Eye (tissue), 1 donor: ENCODE measurements around the gene SERPINA1.

Experiments
- DNase-seq: peaks from one replicate; pipeline ENCODE4 v3.0.0-alpha.2; 2015

The SERPINA1 gene

DNA sequence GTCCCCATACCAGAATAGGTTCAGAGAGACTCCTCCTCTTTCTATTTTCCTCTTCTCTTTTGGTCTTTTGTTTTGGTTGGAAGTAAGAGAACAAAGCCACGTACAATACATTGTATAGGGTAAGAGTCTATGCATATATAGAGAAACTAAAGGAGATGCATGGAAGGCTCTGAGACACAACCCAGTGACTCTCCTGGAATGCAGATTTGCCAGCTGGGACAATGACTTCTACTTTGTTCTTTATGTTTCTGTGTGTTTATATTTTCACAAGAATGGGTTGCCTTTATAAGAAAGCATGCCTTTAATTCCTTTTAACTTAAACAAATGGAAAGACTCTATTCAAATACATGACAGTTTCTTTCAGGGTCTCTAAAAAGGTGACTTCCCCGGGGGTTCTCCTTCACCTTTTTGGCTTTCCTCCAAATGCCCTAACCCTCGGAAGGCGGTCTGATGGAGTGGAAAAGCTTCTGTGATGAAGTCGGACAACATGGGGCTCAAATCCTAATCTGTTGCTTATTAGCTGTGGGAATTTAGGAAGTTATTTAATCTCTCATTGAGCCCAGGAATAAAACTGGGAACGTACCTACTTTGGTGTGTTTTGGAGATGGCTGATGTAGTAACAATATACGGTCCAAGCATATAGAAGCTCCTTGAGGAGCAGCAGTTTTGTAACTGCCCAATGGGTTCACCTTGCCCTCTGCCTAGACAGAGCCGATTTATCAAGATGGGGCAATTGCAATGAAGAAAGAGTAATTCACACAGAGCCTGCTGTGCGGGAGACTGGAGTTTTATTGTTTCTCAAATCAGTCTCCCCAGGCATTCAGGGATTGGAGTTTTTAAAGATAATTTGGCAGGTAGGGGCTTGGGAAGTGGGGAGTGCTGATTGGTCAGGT, 9.1 kb upstream of the SERPINA1 start:
- no peak for DNase-seq

DNA sequence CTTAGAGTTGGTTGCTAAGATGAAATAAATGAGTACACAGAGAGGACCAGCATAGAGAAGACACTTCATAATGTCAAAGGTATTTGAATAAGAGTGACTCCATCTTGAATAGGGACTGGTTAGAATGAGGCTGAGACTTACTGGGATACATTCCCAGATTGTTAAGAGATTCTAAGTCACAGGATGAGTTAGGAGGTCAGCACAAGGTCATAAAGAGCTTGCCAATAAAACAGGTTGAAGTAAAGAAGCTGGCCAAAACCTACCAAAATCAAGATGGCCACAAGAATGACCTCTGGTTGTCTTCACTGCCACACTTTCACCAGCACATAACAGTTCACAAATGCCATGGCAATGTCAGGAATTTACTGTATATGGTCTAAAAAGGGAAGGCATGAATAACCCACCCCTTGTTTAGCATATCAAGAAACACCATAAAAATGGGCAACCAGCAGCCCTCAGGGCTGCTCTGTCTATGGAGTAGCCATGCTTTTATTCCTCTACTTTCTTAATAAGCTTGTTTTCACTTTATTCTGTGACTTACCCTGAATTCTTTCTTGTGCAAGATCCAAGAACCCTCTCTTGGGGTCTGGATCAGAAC, 8.3 kb upstream of the SERPINA1 start:
- DNase-seq: no peak

- no peak for DNase-seq
These were observed 7.6 kb upstream of the SERPINA1 start for GRCh38 chr14:94395888-94396574.

GRCh38 chr14:94395282-94395887, 7.0 kb upstream of the SERPINA1 start:
- no peak for DNase-seq

DNA sequence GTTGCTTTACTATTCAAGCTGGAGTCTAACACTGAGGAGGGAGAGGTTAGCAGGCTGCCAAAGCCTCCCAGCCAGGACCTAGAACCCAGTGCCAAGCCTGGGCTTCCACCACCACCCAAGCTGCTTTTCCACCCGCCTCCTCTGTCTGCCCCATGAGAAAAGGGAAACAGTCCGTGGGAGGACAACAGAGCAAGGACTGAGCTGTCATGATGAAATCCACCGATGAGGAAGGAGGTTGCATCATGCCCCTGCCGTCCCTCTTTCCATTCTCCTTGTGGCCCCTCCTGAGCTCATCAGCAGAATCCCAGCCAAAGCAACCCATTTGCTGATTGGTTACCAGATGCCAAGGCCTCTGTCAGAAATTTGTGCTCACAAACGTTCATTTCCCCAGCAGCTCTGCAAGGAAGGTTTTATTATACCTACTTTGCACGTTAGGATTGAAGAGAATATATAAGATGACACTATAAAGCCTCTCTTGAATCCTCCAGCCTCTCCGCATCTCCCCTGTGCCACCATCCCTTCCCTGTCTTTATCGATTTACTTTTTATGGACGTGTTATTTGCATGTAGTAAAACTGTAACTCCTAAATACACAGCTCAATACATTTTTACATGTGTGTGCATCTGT, 6.3 kb upstream of the SERPINA1 start:
- DNase-seq: no peak

DNA sequence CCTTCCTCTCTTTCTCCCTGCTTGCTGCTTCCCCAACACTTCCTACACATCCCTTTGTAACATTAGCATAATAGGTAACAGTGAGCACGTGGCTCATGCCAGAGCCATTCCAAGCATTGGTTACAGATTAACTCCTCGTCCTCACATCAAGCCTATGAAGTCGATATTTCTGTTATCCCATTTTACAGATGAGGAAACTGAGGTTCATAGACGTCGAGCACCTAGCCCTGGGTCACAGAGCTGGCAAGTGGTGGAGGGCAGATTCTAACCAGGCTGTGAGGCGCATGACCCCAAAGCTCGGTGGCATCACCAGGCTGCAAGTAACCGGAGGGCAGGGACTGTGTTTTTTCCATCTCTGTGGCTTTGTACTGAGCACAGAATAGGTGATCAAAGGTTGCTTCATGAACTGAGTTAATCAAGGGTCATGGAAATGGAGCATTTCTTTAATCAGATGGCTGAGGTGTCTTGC, 5.7 kb upstream of the SERPINA1 start:
- no peak for DNase-seq

DNA sequence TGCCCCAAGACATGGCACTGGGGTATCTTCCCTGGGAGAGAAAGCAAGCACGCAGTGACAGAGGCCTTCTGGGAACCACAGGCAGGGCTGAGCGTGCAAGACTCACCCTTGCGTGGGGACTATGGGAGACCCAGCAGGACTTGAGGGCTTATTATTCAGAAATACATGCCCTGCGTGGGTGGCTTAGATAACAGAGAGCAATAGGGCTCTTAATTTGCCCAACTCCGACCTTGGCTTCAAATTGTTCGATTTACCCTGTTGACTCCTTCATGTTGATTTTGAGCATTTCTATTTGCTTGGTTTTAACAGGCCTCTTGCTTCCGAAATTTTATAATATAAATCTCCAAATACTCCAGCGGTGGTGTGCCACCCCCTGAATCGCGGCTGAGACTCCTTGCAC, 5.1 kb upstream of the SERPINA1 start:
- DNase-seq: no peak

GRCh38 chr14:94392510-94392935, 4.1 kb upstream of the SERPINA1 start:
- DNase-seq: no peak

GRCh38 chr14:94391281-94391975, 3.0 kb upstream of the SERPINA1 start:
- DNase-seq: no peak

DNA sequence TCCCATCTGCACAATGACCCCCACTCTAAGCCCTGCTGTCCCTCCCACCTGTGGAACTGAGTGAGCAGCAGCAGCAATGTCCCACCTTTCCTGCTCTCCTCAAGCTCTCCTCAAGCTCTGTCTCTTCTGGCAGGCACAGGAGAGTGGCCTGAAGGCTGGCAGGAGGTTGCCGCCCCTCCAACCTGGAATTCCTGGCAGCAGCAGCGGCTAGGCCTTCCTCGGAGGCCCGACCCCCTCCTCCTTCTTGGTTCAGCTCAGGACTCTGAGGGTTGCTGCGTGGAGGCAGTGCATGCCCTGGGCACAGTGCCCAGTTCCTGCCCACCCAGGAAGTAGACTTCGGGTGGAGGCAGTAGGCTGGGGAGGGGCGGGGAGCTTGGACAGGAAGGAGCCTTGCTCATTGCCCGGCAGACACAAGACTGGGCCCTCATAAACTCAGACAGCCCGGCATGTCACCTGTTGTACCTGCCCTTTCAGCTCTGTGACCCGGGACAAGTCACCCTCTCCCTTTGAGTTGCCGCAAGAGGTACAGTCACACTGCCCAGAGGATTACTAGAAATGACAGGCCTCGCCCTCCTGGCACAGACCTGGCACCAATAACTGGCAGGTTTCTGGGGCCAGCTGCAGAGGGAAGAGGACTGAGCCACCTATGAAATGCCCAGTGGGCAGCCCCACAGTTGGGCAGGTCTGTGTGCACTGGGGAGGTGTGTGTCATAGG, 2.1 kb upstream of the SERPINA1 start:
- no peak for DNase-seq

- DNase-seq: no peak
These were observed 1.4 kb upstream of the SERPINA1 start for GRCh38 chr14:94389731-94390371.

DNA sequence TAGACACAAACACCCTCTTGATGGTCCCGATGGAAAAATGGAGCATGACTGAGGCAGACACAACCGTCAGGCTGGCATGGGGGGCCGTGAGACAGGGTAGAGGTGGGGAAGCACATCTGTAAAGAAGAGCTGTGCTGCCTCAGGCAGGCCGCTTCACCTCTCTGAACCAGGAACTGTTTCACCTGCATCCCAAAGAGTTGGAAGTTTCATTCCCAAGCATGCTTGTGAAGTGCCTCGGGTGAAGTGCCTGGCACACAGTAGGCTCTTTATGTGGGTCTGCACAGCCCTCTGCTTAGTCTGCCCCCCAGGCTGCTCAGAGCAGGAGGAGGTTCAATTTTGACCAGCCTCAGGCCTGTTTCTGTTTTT, 685 bp upstream of the SERPINA1 start:
- no peak for DNase-seq

DNA sequence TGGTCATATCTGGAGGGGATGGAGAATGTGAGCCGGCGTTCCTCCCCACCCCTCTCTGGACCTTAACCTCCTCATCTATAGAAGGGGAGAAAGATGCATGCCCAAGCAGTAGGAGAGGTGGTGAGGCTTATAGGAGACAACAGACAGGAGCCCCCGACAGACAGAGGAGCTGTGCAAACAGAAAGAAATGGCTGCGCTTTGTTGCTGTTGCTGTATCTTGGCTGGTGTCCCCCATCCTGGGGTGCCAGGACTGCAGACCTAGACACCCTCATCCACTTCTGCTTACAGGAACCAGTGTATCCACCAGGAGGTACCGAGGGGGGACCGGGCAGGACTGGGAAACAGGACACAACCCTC, 397 bp downstream of the SERPINA1 start:
- DNase-seq: no peak

GRCh38 chr14:94387051-94388026, 1.1 kb downstream of the SERPINA1 start:
- no peak for DNase-seq

GRCh38 chr14:94386085-94387031, 2.0 kb downstream of the SERPINA1 start:
- DNase-seq: no peak

GRCh38 chr14:94385553-94386057, 2.8 kb downstream of the SERPINA1 start:
- no peak for DNase-seq

GRCh38 chr14:94384342-94384741, 4.1 kb downstream of the SERPINA1 start:
- no peak for DNase-seq

DNA sequence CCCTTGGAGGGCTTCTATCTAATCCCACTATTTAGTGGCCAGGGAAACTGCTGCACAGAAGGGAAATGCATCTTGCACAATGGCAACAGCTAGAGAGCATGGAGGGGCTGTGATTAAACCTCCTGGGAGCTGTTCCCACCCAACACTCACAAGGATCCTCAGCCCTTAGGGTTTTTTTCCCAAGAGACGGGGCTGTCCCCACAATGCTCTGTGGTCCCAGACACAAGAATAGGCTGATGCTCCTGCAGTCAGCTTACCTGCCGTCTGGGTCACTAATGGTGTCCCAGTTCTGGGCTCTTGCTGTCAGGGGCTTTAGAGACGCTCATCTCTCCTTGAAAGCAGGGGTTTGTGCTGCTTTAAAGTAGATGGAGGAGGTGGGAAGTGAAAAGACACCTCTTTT, 4.6 kb downstream of the SERPINA1 start:
- DNase-seq: no peak
